ENCODE measurements around the gene STK32C. TPM values are rescaled to one million over a fixed set of nuclear protein-coding genes. Genes with fewer than 3 reads are reported as not detected.
"Not testable (repeated sequence)": the region's sequence is repeated elsewhere in the genome, so short reads cannot be mapped to it uniquely, and the experiment has no call there.

STK32C gene
- total RNA-seq, 4 donors from 2014 or later, result 3.7 to 13.9 (median 6.7) TPM

GRCh38 chr10:132269266-132270230 is 38.2 kb downstream of the STK32C start:
- Histone ChIP-seq H3K4me3 (no peak overlapping the region), H3K27ac (no peak overlapping the region), H3K36me3 (no peaks in the 10 kb centered on the region), H3K4me1 (no peaks in the 10 kb centered on the region), H3K9me3 (no peaks in the 10 kb centered on the region), H3K27me3 (no peaks in the 10 kb centered on the region)
- DNase-seq (no peak), ATAC-seq (no peak)
- TF ChIP-seq CTCF (IDR thresholded peaks at IDR 0.05 in 4 of 5, conservative IDR thresholded peaks at IDR 0.05 in 1 of 5), result no peak
- TF ChIP-seq POLR2A (IDR thresholded peaks at IDR 0.05), result no peak
- in situ Hi-C loops (cut with MboI; ENCODE audit: low sequenced_read_pairs in 4 of 4), result no loop called here
- intact Hi-C loops (cut with DNase I; ENCODE audit: low total_unique reads), result no loop called here

GRCh38 chr10:132267916-132268315 is 39.8 kb downstream of the STK32C start:
- H3K9me3 ChIP-seq; H3K4me1 ChIP-seq; H3K4me3 ChIP-seq; intact Hi-C loops (cut with DNase I; ENCODE audit: low total_unique reads); DNase-seq; H3K36me3 ChIP-seq; H3K27ac ChIP-seq; in situ Hi-C loops (cut with MboI; ENCODE audit: low sequenced_read_pairs in 4 of 4); H3K27me3 ChIP-seq; ATAC-seq: not testable (repeated sequence)

GRCh38 chr10:132266594-132267161 is 41.1 kb downstream of the STK32C start:
- DNase-seq (no peak), ATAC-seq (no peak)
- intact Hi-C loops (cut with DNase I; ENCODE audit: low total_unique reads), result no loop called here
- no peaks in the 10 kb centered on the region for H3K27me3 ChIP-seq
- H3K4me1 ChIP-seq, result no peaks in the 10 kb centered on the region
- no peaks in the 10 kb centered on the region for H3K36me3 ChIP-seq
- TF ChIP-seq CTCF (IDR thresholded peaks at IDR 0.05 in 4 of 5, conservative IDR thresholded peaks at IDR 0.05 in 1 of 5) (no peak), POLR2A (IDR thresholded peaks at IDR 0.05) (no peak)
- H3K9me3 ChIP-seq, result no peaks in the 10 kb centered on the region
- H3K27ac ChIP-seq, result no peak overlapping the region
- no peak overlapping the region for H3K4me3 ChIP-seq
- in situ Hi-C loops (cut with MboI; ENCODE audit: low sequenced_read_pairs in 4 of 4), result no loop called here

- no peaks in the 10 kb centered on the region for H3K36me3 ChIP-seq
- intact Hi-C loops (cut with DNase I; ENCODE audit: low total_unique reads), result no loop called here
- TF ChIP-seq POLR2A (IDR thresholded peaks at IDR 0.05), result no peak
- TF ChIP-seq CTCF (IDR thresholded peaks at IDR 0.05 in 4 of 5, conservative IDR thresholded peaks at IDR 0.05 in 1 of 5), result no peak
Observed at GRCh38 chr10:132265890-132266496, 41.8 kb downstream of the STK32C start.

More at GRCh38 chr10:132265890-132266496, 41.8 kb downstream of the STK32C start:
- in situ Hi-C loops (cut with MboI; ENCODE audit: low sequenced_read_pairs in 4 of 4), result no loop called here
- no peaks in the 10 kb centered on the region for H3K4me1 ChIP-seq
- no peak overlapping the region for H3K27ac ChIP-seq
- no peaks in the 10 kb centered on the region for H3K9me3 ChIP-seq
- H3K27me3 ChIP-seq, result no peaks in the 10 kb centered on the region
- DNase-seq (no peak), ATAC-seq (no peak)
- H3K4me3 ChIP-seq, result no peak overlapping the region

All from gastrocnemius medialis (tissue), 4 donors.